ENCODE results near the gene CASR.

DNA sequence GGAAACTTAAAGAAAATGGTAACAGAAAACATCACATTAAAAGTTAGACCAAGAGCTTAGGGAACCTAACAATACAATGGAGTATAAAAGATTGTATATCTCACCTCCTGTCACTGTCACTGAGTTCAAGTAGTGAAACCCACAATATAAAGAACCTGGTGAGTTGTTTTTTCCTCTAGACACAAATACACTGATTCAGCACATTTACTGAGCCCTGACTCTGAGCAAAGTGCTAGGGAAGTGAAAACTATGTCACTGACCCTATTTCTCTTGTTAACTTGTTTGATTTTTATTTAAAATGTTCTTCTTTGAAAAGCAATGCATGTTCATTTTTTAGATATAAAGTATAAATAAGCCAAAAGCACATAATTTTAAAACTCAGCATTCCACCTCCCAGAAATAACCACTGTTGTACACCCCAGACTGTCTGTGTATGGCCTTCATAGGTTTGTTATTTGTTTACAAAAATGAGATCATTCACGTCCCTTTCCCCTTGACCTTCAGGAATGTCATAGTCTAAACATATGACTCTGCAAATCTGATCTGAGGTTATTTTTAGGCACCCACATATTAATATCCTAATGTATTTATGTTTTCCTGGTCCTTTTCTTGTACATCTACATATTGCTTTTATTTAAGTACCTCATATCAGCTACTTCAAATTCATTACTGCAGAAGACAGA lies 72.4 kb downstream of the CASR start:
- TF ChIP-seq, protein P1, sequence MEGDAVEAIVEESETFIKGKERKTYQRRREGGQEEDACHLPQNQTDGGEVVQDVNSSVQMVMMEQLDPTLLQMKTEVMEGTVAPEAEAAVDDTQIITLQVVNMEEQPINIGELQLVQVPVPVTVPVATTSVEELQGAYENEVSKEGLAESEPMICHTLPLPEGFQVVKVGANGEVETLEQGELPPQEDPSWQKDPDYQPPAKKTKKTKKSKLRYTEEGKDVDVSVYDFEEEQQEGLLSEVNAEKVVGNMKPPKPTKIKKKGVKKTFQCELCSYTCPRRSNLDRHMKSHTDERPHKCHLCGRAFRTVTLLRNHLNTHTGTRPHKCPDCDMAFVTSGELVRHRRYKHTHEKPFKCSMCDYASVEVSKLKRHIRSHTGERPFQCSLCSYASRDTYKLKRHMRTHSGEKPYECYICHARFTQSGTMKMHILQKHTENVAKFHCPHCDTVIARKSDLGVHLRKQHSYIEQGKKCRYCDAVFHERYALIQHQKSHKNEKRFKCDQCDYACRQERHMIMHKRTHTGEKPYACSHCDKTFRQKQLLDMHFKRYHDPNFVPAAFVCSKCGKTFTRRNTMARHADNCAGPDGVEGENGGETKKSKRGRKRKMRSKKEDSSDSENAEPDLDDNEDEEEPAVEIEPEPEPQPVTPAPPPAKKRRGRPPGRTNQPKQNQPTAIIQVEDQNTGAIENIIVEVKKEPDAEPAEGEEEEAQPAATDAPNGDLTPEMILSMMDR (IDR thresholded peaks at IDR 0.05; ENCODE audit: low read depth, low read length): no peak
- TF ChIP-seq POLR2A (IDR thresholded peaks at IDR 0.05; ENCODE audit: extremely low read depth, insufficient read length) (no peak), MYC (IDR thresholded peaks at IDR 0.05; ENCODE audit: low read depth, low read length) (no peak)
- TF ChIP-seq, protein P2, sequence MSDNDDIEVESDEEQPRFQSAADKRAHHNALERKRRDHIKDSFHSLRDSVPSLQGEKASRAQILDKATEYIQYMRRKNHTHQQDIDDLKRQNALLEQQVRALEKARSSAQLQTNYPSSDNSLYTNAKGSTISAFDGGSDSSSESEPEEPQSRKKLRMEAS (IDR thresholded peaks at IDR 0.05; ENCODE audit: low read depth, low read length): no peak
